GM23338 (cell line): ENCODE results near the gene DTNBP1. TPM values are rescaled to one million over a fixed set of nuclear protein-coding genes. Genes with fewer than 3 reads are reported as not detected.

Experiments used
- CREB1 ChIP-seq: fragments of 250-450 bp; sonication (Bioruptor Pico); IDR thresholded peaks from 2 replicates; pipeline ENCODE4 v1.5.0; 2020; ENCODE audit warnings: low read depth, mild to moderate bottlenecking, moderate library complexity
- ETS1 ChIP-seq: IDR thresholded peaks from 2 replicates; pipeline ENCODE4 v1.6.1; 2016; ENCODE audit warnings: antibody characterized with exemption
- EZH2 ChIP-seq: fragments of 200-600 bp; sonication (generic); IDR thresholded peaks from one replicate; pipeline ENCODE4 v1.8.0; 2017; ENCODE audit warnings: antibody characterized with exemption, mild to moderate bottlenecking, low read depth; ENCODE audit not compliant: unreplicated experiment
- EZH2phosphoT487 ChIP-seq: fragments of 200-600 bp; sonication (generic); IDR thresholded peaks from one replicate; pipeline ENCODE4 v1.8.1; 2018; ENCODE audit warnings: antibody characterized with exemption; ENCODE audit not compliant: unreplicated experiment
- JUNB ChIP-seq: IDR thresholded peaks from one replicate; pipeline ENCODE4 v1.6.1; 2016; ENCODE audit warnings: antibody characterized with exemption; ENCODE audit not compliant: unreplicated experiment
- NANOG ChIP-seq: IDR thresholded peaks from 2 replicates; pipeline ENCODE4 v1.6.1; 2016; ENCODE audit warnings: antibody characterized with exemption, borderline replicate concordance
- POLR2AphosphoS5 ChIP-seq: IDR thresholded peaks from 2 replicates; pipeline ENCODE4 v1.6.1; 2016; ENCODE audit warnings: antibody characterized with exemption, low read depth
- STAT1 ChIP-seq: IDR thresholded peaks from one replicate; pipeline ENCODE4 v1.6.1; 2016; ENCODE audit warnings: antibody characterized with exemption; ENCODE audit not compliant: unreplicated experiment
- ZNF114 ChIP-seq: fragments of 250-450 bp; sonication (Bioruptor Pico); IDR thresholded peaks from 2 replicates; pipeline ENCODE4 v1.5.0; 2020; ENCODE audit warnings: mild to moderate bottlenecking, moderate library complexity
- ZNF331 ChIP-seq: fragments of 250-450 bp; sonication (Bioruptor Pico); IDR thresholded peaks from 2 replicates; pipeline ENCODE4 v1.5.0; 2020; ENCODE audit warnings: low read depth, mild to moderate bottlenecking, moderate library complexity
- ZNF462 ChIP-seq: fragments of 250-450 bp; sonication (Bioruptor Pico); IDR thresholded peaks from 2 replicates; pipeline ENCODE4 v1.5.0; 2020; ENCODE audit warnings: mild to moderate bottlenecking, moderate library complexity
- polyA plus RNA-seq: library from polyadenylated mRNA; unstranded; fragments of >200 nt; fragmentation: Nextera tagmentation; extraction: Ambion mirVana; gene quantifications from 2 replicates; pipeline ENCODE4 v1.2.1, GENCODE V29; 2016
- total RNA-seq: library from RNA; depleted of rRNA; stranded (reverse); fragments of >200 nt; shearing (Covaris generic); gene quantifications from 2 replicates; pipeline ENCODE4 v1.2.3, GENCODE V29; 2014

Gene DTNBP1
- total and polyA plus RNA-seq, 2 experiments from 2014 or later, result 12.1 to 20.1 TPM

- TF ChIP-seq ZNF462 (CRISPR knock-in tag), result no peak
- TF ChIP-seq POLR2AphosphoS5, result no peak
- no peak for TF ChIP-seq STAT1
- TF ChIP-seq ETS1, result no peak
- TF ChIP-seq EZH2, result no peak
- no peak for TF ChIP-seq JUNB
- no peak for TF ChIP-seq ZNF114
- TF ChIP-seq NANOG, result no peak
- TF ChIP-seq CREB1 (CRISPR knock-in tag), result no peak
- TF ChIP-seq EZH2phosphoT487, result no peak
- TF ChIP-seq ZNF331, result no peak
Measured at GRCh38 chr6:15622045-15622740, 40.6 kb downstream of the DTNBP1 start (continued).
